Stomach smooth muscle (tissue), 2 donors: ENCODE results near the gene SERPINH1.

ENCODE experiments used
- H3K27ac ChIP-seq: one replicate; pipeline ENCODE4 v1.7.0; 2013; ENCODE audit warnings: mild to moderate bottlenecking, low read length, inconsistent platforms
- H3K27me3 ChIP-seq, 2 donors: one replicate each; pipeline ENCODE4 v1.7.0; 2013; ENCODE audit warnings: low read length in 2 of 2; ENCODE audit not compliant: insufficient read depth in 2 of 2, control insufficient read depth in 1 of 2
- H3K36me3 ChIP-seq, 2 donors: one replicate each; pipeline ENCODE4 v1.7.0; 2013; ENCODE audit warnings: low read length in 2 of 2; ENCODE audit not compliant: control insufficient read depth in 2 of 2, insufficient read depth in 2 of 2
- H3K4me1 ChIP-seq: one replicate; pipeline ENCODE4 v1.7.0; 2013; ENCODE audit warnings: low read length; ENCODE audit not compliant: control insufficient read depth, insufficient read depth
- H3K4me3 ChIP-seq, 2 donors: one replicate each; pipeline ENCODE4 v1.7.0; 2013; ENCODE audit warnings: low read length in 2 of 2
- H3K9ac ChIP-seq, 2 donors: one replicate each; pipeline ENCODE4 v1.7.0; 2013; ENCODE audit warnings: low read length in 2 of 2, mild to moderate bottlenecking in 1 of 2
- H3K9me3 ChIP-seq, 2 donors: one replicate each; pipeline ENCODE4 v1.7.0; 2013; ENCODE audit warnings: low read length in 2 of 2; ENCODE audit not compliant: control insufficient read depth in 2 of 2
- donor health status: healthy.
- donor health status: Pancreatic carcinoma.

Gene SERPINH1

DNA sequence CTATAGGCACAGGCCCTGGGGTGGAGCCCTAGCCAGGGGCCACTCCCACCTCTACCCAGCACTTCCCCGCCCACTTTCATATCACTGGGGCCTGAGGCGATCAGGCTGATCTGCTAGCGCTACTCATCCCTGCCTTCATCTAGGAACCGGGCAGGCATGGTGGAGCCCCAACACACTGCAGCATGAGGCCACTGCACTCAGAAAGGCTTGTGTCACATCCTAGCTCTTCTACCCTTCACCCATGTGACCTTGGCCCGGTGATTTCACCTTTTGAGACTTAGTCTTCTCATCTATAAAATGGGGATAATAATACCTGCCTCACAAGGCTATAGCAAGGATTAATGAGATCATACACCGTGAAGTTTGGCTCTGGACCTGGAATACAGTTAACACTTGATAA lies 18.2 kb upstream of the SERPINH1 start:
- no peak overlapping the region for H3K4me3 ChIP-seq
- H3K36me3 ChIP-seq: no peaks in the 10 kb centered on the region
- H3K9ac ChIP-seq: no peak overlapping the region
- no peak overlapping the region for H3K27ac ChIP-seq
- no peaks in the 10 kb centered on the region for H3K27me3 ChIP-seq
- peaks cover 8% of the 10 kb centered on the region for H3K4me1 ChIP-seq
- no peaks in the 10 kb centered on the region for H3K9me3 ChIP-seq

DNA sequence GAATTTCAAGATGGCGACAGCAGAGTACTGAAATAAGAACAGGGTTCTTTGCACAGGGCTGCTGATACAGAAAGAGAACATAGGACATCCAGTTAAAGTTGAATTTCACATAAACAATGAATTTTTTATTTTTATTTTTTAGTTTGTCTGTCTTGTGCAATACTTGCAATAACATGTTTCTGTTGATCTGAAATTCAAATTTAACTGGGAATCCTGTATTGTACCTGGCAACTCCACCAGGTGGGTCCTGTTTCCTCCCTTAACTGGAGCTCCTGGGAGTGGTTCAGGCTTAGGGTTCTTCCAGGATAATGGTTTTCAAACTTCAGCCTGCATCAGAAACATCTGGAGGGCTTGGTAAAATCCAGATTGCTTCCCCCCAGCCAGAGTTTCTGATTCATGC lies 14.9 kb upstream of the SERPINH1 start:
- Histone ChIP-seq H3K27ac (no peak overlapping the region), H3K9ac (no peak overlapping the region), H3K4me1 (peaks cover 6% of the 10 kb centered on the region), H3K36me3 (no peaks in the 10 kb centered on the region), H3K4me3 (no peak overlapping the region), H3K9me3 (no peaks in the 10 kb centered on the region), H3K27me3 (no peaks in the 10 kb centered on the region)

DNA sequence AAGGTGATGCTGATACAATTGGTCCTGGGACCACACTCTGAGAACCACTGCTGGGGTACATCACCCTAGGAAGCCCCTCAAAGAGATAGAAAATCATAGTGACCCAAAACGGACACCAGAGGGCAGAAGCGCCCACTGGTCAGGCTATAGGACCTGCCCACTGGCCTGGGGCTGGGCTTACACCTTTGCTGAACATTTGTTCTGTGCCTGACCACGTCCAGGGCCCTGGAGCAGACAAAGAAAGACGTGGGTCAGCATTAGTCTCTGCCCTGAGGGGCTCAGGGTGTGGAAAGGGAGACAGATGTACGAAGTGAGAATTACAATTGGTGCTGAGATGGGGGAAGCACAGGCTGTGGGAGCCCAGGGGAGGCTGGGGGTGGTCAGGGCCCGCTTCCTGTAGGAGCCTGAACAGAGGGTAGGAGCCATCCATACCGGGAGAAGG lies 14.4 kb upstream of the SERPINH1 start:
- Histone ChIP-seq H3K27me3 (no peaks in the 10 kb centered on the region), H3K4me3 (no peak overlapping the region), H3K9ac (peak overlapping the region in 1 of 2 donors; percentile 42), H3K36me3 (no peaks in the 10 kb centered on the region), H3K4me1 (peaks cover 6% of the 10 kb centered on the region), H3K27ac (no peak overlapping the region), H3K9me3 (no peaks in the 10 kb centered on the region)

DNA sequence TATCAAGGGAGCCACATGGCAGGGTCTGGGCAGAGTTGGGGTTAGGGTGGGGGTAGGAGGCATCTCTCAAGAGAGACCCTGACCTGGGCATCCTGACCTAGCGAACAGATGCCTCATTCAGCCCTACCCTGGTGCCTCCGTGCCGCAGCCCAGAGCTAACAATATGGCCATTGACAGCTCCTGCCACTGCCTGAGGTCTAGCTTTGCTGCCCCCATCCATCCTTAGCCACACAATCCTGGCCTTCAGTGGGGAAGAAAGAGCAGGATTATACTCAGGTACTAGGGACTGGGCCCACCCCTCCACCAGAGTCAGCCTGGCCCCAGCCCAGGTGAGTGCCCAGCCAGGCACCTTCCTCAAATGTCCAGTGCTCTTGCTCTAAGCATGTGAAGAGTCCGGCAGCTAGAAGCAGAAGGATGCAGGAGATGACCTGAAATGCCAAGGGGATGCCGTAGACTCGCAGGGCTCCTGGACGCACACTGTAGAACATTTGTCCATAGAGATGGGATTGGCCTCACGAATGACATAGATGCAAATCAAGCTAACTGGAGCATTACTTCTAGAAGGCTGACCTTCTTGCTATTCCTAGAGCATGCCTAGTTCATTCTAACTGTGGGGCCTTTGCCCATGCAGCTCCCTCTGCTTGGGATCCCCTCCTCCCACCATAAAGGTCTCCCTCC lies 13.3 kb upstream of the SERPINH1 start:
- Histone ChIP-seq H3K9me3 (no peaks in the 10 kb centered on the region), H3K27ac (no peak overlapping the region), H3K27me3 (no peaks in the 10 kb centered on the region), H3K4me3 (no peak overlapping the region), H3K4me1 (peaks cover 13% of the 10 kb centered on the region), H3K9ac (no peak overlapping the region), H3K36me3 (no peaks in the 10 kb centered on the region)

DNA sequence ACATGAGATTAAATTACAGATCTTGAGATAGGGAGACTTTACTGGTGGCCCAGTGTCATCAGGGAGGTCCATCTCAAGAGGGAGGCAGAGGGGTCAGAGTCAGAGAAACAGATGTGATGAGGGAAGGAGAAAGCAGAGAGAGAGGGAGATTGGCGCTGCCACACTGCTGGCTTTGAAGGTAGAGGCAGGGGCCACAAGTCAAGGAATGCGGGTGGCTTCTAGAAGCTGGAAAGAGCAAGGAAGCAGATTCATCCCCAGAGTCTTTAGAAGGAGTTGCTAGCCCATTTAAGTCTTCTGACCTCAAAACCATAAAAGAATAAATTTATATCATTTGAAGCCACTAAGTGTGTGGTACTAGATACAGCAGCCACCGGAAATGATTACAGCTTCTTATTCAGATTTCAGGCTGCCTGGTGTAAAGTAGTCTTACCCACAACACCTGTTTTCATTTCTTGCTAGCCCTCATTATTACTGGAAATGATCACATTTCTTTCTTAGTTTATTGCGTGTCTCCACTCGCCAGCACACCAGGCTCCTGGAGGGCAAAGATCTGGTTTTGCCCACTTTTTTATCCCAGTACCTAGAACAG lies 12.6 kb upstream of the SERPINH1 start:
- Histone ChIP-seq H3K27ac (no peak overlapping the region), H3K27me3 (no peaks in the 10 kb centered on the region), H3K9me3 (no peaks in the 10 kb centered on the region), H3K4me1 (peaks cover 19% of the 10 kb centered on the region), H3K36me3 (no peaks in the 10 kb centered on the region), H3K4me3 (no peak overlapping the region), H3K9ac (no peak overlapping the region)

DNA sequence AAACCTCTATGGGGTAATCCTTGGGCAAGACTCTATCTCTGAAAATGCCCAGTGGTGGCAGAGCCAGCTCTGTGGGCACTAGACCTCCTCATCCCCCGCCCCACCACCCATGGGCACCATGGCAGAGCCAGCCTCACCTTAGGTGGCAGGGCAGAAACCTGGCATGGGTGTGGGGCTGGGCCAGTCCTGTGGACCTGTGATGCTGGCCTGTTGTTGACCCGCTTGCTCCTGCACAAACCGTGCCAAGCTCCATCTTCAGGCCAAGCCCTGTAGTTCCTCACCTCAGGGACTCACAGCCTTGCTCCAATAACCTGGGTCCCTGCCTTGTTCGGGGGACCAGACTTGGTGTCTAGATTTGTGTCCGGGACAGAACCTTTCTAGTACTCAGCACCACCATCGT lies 8.9 kb upstream of the SERPINH1 start:
- Histone ChIP-seq H3K4me3 (no peak overlapping the region), H3K4me1 (peaks cover 40% of the 10 kb centered on the region), H3K36me3 (no peaks in the 10 kb centered on the region), H3K9me3 (no peaks in the 10 kb centered on the region), H3K27me3 (no peaks in the 10 kb centered on the region), H3K27ac (peak overlapping the region; percentile 91), H3K9ac (peak overlapping the region in 1 of 2 donors; percentile 29)

DNA sequence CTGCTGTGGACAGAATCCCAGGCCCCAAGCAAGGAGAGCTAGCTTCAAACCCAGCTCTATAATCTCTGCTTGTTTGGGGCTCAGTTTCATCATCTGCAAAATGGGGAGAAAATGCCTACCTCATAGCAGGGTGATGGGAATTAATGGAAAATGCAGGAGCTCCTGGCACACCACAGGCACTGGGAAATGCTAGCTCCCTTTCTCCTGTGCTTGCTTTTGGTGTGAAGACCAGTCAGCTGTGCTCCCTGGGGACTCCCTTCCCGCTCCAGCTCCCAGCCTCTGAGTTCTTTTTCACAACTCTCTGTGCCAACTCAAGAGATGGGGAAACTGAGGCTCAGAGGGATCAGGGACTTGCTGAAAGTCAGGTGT lies 8.2 kb upstream of the SERPINH1 start:
- H3K4me3 ChIP-seq: peak overlapping the region in 1 of 2 donors; percentile 59
- H3K9me3 ChIP-seq: no peaks in the 10 kb centered on the region
- peaks cover 47% of the 10 kb centered on the region for H3K4me1 ChIP-seq
- H3K27me3 ChIP-seq: no peaks in the 10 kb centered on the region
- H3K9ac ChIP-seq: peak overlapping the region in 1 of 2 donors; percentile 21
- H3K36me3 ChIP-seq: no peaks in the 10 kb centered on the region
- H3K27ac ChIP-seq: peak overlapping the region; percentile 91

DNA sequence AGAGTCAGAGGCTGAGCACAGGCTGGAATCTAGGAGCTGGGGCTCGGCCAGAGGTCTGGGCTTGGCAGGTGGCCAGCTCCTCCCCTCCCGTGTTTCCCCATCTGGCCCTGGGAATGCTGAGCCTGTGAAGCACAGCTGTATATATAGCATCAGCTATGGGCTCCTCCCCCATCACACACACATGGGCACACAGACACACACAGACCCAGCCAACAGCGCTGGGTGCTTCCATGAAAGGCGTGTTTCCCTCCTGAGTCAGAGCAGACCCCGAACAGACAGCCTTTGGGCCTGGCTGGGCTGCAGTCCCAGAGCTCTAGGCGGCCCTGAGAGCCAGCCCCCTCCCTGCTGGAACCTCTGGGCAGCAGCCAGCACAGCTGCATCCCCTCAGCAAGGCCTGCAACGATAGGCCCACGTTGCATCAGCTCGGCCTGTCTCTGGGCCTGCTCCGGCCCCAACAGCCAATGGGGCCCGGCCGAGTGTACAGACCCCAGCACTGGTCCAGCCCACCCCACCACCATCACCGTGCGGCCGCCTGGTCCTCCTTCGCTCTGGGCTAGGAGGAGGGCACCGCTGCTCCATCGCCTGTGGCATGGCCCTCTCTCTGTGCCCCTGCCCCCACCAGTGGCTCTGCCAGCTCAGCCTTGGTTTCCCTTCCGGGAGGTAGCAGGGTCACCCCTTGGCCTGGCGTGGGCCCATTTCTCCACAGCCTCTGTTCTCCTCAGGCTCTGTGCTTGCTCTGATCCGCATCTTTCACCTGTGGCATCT lies 7.6 kb upstream of the SERPINH1 start:
- H3K36me3 ChIP-seq: no peaks in the 10 kb centered on the region
- peak overlapping the region; percentile 91 for H3K27ac ChIP-seq
- H3K9ac ChIP-seq: peak overlapping the region; percentile 63 to 75
- H3K27me3 ChIP-seq: no peaks in the 10 kb centered on the region
- H3K9me3 ChIP-seq: no peaks in the 10 kb centered on the region
- peaks cover 53% of the 10 kb centered on the region for H3K4me1 ChIP-seq
- peak overlapping the region in 1 of 2 donors; percentile 67 for H3K4me3 ChIP-seq

DNA sequence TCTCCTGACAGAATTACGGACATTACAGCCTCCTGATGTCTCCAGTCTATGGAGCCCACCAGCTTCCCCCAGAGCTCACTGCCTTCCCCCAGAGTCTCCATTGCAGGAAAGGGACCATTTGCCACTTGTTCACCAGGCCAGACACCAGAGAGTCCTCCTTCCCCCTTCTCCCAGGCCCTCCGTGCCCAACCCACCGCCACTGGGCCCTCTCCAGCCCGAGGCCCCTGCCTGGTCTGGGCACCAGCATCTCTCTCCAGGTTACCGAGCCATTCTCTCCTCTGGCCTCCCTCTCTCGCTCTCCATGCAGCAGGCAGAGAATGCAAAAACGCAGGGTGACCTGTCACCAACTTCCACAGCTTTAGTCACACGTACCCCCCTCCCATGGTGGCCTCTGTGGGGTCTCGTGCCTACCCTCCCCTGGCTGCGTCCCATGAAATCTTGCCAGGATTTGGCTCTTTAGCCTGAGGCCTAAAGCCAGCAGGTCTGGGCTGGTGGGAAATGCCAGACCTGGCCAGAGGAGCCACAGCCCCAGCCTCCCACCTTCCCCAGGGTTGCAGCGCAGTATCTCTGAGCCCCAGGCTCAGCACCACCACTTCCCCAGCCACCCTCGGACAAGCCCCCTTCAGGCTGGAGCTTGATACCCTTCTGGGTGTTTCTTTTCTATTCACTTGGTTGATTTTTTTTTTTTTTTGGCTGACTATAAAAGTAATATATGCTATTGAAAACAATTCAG lies 6.8 kb upstream of the SERPINH1 start:
- H3K27me3 ChIP-seq: no peaks in the 10 kb centered on the region
- no peaks in the 10 kb centered on the region for H3K9me3 ChIP-seq
- no peaks in the 10 kb centered on the region for H3K36me3 ChIP-seq
- peak overlapping the region; percentile 91 for H3K27ac ChIP-seq
- peak overlapping the region; percentile 63 to 75 for H3K9ac ChIP-seq
- peaks cover 60% of the 10 kb centered on the region for H3K4me1 ChIP-seq
- peak overlapping the region in 1 of 2 donors; percentile 67 for H3K4me3 ChIP-seq

DNA sequence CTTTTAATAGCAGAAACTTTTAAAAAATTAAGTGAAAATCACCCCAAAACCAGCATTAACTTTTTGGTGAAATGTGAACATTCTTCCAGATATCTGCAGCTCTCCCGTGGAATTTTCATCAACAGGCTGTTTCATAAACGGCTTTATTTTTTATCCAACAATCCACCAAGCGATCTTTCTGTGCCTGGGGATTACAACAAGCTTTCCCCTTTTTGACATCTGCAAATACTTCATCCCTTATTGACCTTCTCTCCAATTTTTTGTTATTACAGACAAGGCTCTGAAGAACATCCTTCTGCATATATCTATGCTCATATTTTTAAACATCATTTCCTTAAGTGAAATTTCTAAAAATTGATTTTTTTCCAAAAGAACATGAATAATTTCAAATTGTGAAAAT lies 5.8 kb upstream of the SERPINH1 start:
- Histone ChIP-seq H3K27me3 (no peaks in the 10 kb centered on the region), H3K4me1 (peaks cover 70% of the 10 kb centered on the region), H3K27ac (peak overlapping the region; percentile 99), H3K4me3 (no peak overlapping the region), H3K36me3 (no peaks in the 10 kb centered on the region), H3K9ac (no peak overlapping the region), H3K9me3 (no peaks in the 10 kb centered on the region)
